ENCODE measurements around the gene KANK4.
"Not testable (repeated sequence)": the region's sequence is repeated elsewhere in the genome, so short reads cannot be mapped to it uniquely, and the experiment has no call there.

The KANK4 gene

GRCh38 chr1:62271948-62272728 is 47.1 kb downstream of the KANK4 start:
- no peak for DNase-seq (ENCODE audit: low spot score)

- no peak for DNase-seq (ENCODE audit: low spot score)
Observed at GRCh38 chr1:62271134-62271533, 48.1 kb downstream of the KANK4 start.

DNA sequence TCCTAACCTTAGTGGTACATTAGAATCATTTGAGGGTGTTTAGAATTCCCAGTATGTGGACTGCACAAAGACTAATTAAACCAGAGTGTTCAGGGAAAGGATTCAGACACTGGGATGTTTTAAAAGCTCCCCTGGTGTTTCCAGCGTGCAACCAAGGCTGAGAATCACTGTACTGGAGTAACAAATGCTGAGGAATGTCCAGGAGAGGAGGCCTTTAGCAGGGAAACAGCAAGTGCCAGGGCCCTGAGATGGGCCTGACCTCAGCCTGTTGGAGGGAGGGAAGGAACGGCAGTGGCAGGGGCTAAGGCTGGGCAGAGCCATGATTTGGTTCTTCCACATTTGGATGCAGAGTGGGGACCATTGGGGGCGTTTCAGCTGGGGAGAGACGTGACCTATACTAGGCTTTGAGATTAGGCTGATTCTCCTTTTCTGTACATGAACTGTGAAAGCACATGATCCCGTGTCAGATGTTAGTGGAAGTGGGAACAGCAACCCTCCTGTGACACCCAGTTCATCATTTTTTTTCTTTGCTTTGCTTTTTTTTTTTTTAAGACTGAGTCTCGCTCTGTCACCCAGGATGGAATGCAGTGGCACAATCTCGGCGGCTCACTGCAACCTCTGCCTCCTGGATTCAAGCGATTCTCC is 49.3 kb downstream of the KANK4 start:
- no peak for DNase-seq (ENCODE audit: low spot score)

DNA sequence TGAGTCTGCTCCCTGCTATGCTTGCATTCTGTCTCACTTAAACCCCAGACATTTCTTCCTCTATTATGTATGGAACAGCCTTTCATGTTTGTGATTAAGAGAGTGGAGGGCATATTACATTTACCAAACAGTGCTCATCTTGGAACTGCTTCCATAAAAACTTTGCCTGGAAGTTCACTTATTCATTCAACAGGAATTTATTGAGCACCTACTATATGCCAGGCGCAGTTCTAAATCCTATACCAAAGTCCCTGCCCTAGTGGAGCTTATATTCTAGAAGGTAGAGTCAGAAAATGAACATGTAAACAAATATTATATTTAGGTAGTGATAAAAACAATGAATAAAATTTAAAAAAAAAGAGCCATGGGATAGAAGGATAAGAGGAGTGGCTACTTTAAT is 49.8 kb downstream of the KANK4 start:
- no peak for DNase-seq (ENCODE audit: low spot score)

GRCh38 chr1:62268315-62268714 is 50.9 kb downstream of the KANK4 start:
- DNase-seq (ENCODE audit: low spot score), result no peak

DNA sequence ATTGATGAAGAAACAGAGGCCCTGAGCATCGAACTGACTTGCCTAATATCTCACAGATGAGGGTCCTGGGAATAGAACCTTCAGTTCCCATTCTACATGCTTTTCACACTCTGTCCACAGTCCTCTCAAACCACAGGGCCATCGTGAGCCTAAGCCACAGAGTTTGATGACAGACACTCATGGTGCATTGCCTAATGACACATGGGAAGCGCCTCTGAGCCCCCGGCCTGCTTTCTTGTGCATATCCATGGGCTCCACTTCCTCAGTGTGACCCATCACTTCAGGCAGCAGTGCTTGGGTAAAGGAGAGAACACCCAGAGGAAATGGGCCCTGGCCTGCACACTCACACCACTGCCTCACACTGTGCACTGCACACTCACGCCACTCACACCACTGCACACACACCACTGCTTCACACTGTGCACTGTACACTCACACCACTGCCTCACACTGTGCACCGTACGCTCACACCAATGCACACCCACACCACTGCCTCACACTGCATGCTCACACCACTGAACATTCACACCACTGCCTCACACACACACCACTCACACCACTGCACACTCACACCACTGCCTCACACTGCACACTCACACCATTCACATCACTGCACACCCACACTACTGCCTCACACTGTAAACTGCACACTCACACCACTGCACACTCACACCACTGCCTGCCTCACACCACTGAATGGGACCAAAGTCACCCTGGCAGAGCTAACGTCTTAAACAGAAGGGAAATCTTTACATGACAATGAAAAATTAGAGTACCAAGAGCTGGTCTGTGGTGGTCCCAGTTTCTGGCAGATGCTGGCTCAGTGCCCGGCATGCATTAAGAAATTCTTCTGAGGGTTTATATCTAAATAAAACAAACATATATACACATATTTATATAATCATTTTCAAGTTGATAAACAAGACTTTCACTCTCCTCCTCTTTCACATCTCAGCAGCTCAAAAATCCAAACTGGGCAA is 53.0 kb downstream of the KANK4 start:
- no peak for DNase-seq (ENCODE audit: low spot score)

- no peak for DNase-seq (ENCODE audit: low spot score)
Observed at GRCh38 chr1:62263814-62264353, 55.4 kb downstream of the KANK4 start.

DNA sequence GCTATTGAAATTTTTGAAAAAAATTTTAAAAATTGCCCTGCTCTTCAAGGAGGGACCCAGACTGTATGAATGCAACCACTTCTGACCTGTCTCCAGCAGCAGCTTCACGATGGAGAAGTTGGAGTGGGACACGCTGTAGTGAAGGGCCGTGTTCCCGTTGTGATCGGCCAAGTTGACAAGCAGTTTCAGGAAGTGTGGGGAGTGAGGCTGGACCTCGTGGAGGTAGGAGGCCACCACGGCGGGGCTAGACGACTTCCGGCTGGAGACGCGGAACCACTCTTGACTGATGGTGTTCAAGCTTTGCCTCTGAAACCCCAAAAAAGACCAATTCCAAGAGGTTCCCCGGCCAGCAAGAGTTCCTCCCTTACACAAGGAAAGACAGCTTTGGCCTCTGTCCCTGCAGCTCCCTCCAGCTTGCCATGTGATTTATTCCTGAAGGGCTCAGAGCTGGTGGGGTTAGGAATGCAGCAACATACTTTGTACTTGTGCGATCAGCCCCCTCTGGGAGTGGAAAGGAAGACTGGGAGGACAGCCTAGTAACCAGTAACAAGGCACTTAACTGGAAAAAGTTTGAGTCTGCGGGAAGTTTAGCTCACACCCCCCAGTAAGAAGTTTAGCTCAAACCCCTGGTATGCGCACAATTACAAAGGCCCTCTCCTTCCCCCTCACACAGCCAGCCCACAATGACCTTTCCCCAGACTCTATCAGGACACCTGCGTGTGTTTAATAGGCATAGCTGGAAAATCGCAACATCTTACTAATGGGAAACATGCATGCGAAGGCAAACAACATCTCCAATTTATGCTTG is 56.0 kb downstream of the KANK4 start:
- DNase-seq (ENCODE audit: low spot score), result no peak

DNA sequence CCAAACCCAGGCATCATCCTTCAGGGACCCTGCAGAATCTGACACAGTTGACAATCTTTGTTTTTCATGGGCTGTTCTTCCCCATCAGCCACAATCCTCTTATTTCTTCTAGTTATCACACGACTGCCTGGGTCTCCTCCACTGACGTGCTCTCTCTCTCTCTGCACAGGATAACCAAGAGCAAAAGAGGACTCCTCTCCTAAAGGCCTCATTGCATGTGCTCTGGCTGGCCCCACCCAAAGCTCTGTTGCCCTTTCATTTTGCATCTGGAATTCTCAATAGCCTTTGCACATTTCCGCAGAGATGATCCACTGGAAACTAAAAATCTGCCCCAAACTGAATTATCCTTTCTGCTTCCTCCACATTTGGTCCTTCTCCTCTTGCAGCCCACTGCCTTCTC is 58.5 kb downstream of the KANK4 start:
- DNase-seq (ENCODE audit: low spot score), result no peak

DNA sequence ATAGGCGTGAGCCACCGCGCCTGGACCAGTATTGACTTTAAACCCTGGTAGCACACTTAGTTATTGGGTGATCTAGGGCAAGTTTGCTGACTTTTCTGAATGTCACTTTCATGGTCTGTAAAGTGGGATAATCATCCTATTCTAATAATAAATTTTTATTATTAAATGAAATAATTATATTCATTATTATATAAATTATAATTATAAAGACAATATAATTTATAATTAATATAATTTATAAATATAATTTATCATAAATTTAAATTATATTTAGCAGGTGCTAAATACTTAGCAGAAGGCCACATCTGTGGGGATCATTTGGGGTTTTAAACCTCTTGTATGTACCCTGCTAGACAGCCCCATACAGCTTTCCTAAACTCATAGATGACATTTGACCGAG is 59.7 kb downstream of the KANK4 start:
- DNase-seq (ENCODE audit: low spot score), result no peak

GRCh38 chr1:62250126-62250726 is 69.0 kb downstream of the KANK4 start:
- no peak for DNase-seq (ENCODE audit: low spot score)

- DNase-seq (ENCODE audit: low spot score), result no peak
Observed at GRCh38 chr1:62247391-62248168, 71.7 kb downstream of the KANK4 start.

GRCh38 chr1:62245201-62245600 is 74.0 kb downstream of the KANK4 start:
- no peak for DNase-seq (ENCODE audit: low spot score)

DNA sequence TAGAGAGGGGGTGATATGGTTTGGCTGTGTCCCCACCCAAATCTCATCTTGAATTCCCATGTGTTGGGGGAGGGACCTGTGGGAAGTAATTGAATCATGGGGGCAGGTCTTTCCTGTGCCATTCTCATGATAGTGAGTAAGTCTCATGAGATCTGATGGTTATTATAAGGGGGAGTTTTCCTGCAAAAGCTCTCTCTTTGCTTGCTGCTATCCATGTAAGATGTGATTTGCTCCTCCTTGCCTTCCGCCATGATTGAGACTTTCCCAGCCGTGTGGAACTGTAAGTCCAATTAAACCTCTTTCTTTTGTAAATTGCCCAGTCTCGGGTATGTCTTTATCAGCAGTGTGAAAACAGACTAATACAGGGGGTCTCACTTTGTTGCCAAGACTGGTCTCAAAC is 74.9 kb downstream of the KANK4 start:
- DNase-seq (ENCODE audit: low spot score), result not testable (repeated sequence)

DNA sequence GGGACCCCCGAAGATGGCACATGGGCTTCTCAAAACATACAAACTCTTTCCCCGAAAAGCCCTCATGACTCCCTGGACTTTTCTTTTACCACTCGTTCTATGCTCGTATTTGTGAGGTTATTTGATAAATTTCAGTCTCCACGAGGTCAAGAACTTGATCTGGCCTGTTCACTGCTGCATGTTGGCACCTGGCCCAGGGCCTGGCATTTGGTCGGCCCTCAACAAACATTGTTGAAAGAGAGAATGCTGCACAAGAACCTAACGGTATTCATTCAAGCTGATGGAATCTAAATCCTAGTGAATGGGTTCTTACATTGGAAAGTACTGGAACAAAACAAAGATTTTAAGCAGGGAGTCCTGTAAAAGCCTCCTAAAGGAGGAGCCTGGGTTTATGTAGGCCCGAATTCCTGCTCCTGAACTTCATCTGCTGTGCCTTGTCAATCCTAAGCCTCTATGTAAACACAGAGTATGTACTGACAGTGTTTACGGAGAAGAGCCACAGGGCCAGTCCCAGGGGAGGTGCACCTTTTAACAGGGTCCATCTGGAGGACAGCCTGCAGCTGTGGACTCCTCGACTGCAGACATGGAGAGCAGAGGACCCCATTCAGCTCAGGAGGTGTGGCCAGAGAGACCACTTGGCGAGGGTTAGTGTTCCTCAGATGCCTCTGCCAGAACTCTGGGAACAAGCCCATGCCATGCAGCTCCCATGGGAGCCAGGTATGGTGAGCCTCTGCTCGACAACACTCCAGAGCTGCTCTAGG is 77.7 kb downstream of the KANK4 start:
- DNase-seq (ENCODE audit: low spot score), result no peak

GRCh38 chr1:62240651-62241370 is 78.4 kb downstream of the KANK4 start:
- DNase-seq (ENCODE audit: low spot score), result no peak

GRCh38 chr1:62239652-62240403 is 79.4 kb downstream of the KANK4 start:
- not testable (repeated sequence) for DNase-seq (ENCODE audit: low spot score)

DNA sequence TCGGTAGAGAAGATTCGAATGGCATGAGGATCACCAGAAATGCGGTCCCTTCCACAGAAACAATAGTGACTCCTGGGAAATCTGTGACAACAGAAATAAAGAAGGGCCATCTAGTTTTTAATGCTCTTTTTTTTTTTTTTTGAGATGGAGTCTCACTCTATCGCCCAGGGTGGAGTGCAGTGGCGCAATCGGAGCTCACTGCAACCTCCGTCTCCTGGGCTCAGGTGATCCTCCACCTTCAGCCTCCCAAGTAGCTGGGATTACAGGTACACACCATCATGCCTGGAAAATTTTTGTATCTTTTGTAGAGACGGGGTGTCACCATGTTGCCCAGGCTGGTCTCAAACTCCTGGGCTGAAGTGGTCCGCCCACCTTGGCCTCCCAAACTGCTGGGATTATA is 80.7 kb downstream of the KANK4 start:
- no peak for DNase-seq (ENCODE audit: low spot score)

All from hematopoietic multipotent progenitor cell treated with erythropoietin and hydrocortisone succinate and interleukin-3 and kit ligand, for 15 days (in vitro differentiated cells).